GM19351 (cell line): ENCODE results near the gene IPO8.
A peak's percentile ranks its signal among the peaks of the same experiment; 100 is the strongest.
"Not testable (repeated sequence)": the region's sequence is repeated elsewhere in the genome, so short reads cannot be mapped to it uniquely, and the experiment has no call there.

ENCODE experiments used
- ATAC-seq: cut with Tn5 transposase; IDR thresholded peaks from one replicate; pipeline ENCODE4 v1.9.1; 2021; ENCODE audit warnings: mild to moderate bottlenecking, moderate library complexity; ENCODE audit not compliant: unreplicated experiment

The IPO8 gene

DNA sequence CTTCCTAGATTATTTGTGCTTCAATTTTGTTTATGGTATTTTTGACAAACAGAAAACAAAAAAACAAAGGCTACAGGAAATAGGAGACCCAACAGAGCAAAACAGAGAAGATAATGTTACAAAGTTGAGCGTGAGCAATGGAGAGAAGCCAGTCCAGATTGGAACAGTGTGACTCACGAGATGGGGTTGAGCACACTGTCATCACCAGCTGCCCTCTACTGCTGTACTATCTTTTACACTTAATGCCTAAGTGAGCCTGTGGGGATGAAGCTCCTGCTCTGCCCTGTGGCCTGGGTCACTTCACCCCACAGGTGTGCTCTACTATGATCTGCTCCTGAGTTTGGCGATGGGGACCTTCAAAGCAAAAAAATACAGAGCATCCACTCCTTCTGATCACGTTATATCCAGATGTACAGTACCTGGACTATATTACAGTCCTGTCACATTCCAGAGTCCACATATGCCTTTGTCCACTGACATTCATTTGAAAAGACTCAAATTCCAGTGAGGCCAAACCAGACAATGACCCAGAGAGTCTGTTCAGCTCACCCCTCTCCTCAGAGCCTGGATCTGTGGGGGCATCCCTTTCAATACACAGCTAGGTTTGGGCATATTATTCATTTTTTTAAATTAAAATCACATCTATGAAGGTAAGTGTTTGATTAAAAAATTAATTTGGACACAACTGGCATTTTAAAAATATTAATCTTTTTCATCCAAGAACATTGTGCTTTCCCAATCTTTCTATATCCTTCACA, 4.4 kb downstream of the IPO8 start:
- ATAC-seq = no peak

DNA sequence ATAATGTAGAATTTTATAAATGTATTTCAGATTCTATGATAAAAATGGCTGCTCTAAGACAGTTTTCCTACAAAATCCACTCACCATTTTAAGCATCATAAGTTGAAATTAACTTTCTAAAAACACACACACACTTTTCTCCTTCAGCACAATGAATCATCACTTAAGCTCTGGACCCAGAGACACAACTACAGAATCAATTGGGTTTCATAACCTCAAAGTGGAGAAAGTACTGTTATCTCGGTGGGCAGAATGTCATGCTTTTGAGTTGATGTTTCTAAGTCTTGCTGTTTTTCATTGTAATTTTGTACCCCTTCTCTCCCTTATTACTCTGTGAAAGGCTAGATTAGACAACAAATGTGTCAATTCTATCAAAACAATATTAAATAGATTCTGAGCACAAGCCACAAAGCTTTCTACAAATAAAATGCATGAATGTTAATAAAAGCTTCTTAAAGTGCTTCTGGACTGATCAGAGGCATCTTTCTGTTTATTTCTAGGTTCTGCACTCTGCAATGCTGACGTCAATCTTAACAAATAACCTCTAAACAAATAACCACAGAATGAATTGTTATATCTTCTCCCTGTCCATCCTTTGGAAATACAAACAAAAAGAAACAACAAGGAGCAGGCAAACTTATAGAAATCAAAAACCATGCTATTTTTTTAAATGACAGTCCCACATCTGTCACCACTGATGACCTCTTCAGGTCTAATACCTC, 8.2 kb downstream of the IPO8 start:
- no peak for ATAC-seq

DNA sequence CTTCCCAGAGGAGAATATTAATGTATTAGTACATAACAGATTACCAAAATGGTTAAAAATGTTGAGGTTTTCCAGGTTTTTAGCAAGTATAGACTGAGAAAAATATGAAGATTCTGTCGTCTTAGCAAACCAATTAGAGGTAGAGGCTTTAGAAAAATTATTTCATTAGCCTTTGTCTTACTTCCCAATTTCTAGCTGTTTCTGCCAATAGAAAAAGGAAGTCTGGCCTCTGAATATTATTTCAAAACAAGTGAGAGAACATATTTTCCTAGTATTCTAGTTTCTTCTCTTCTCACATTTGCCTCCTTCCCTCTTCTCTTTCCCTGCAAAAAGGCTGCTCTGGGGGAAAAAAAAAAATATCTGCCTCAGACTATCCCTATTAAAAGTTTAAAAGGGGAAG, 16.4 kb downstream of the IPO8 start:
- ATAC-seq = no peak

DNA sequence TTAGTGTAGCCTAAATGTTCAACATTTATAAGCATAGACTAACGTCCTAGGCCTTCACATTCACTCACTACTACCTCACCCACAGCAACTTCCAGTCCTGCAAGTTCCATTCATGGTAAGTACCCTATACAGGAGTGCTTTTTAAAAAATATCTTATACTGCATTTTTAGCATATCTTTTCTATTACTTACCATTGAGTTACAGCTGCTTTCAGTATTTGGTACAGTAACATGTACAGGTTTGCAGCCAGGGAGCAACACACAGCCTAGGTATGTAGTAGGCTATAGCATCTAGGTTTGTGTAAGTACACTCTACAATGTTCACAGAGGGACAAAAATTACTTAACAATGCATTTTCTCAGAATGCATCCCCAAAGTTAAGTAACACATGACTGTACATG, 17.4 kb downstream of the IPO8 start:
- no peak for ATAC-seq

DNA sequence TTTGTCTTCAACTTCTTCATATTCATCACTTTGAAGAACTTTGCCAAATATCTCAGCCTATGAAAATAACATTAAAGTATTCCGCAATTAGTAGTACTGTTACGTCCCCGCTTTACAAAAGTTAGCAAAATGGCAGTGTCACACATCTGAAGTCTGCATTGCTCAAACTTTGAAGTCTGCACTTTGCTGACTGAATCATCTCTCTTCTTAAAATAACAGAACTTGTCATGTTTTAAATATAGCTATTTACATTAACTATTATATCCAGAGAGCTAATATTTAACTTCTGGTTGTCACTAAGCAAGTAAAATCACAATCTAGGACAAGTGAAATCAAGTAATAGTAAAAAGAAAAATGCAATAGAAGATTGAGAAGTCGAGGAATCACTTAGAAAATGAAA, 34.5 kb downstream of the IPO8 start:
- no peak for ATAC-seq

DNA sequence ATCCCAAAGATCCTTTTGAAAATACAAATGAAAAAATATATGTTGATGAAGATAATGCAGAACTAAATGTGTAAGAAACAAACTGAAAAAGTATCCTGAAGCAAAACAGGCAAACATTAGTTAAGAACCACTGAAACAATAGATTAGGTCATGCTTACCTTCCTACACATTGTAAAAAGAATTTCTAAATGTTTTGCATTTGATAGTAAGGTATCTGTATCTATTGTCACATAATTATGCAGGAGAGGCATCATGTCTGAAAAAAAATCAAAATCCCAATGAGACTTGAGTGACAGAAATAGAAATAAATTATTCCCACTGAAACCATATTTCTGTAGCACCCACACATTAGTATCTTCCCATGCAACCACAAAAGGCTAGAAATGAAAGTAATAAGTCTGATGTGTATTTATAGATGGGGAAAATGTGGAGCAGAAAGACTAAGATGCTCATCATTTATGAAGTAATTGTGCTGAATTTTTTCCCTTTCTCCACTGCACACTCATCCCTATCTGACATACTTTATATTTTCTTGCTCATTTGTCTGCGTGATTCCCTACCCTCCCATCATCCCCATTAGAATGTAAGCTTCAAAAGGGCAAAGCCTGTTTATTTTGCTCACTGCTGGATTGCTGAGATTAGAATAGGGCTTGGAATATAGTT, 43.5 kb downstream of the IPO8 start:
- ATAC-seq = no peak

DNA sequence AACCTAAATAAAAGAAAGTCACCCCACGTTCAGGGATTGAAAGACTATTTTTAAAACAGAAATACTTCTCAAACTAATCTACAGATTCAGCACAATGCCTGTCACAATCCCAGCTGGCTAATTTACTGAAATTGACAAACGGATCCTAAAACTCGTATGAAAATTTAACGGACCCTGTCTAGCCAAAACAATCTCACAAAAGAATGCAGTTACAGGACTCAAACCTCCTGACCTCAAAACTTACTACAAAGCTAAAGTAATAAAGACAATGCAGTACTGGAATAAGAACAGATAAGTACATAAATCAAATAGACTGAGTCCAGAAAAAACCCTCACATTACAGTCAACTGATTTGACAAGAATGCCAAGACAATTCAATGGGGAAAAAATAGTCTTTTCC, 48.8 kb downstream of the IPO8 start:
- no peak for ATAC-seq

DNA sequence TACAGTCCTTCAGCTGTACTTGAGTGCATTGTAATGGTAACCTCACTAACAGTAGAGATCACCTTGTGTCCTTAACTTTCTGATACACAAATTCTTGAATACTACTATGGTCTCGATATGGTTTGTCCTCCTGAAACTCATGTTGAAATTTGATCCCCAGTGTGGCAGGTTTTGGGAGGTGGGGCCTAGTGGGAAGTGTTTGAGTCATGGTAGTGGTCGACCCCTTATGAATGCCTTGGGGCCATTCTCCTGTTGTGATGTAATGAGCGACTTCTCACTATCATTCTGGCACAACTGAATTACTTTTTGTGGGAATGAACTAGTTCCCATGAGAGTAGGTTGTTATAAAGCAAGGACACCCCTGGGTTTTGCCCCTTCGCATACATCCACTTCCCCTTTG, 52.3 kb downstream of the IPO8 start:
- no peak for ATAC-seq

DNA sequence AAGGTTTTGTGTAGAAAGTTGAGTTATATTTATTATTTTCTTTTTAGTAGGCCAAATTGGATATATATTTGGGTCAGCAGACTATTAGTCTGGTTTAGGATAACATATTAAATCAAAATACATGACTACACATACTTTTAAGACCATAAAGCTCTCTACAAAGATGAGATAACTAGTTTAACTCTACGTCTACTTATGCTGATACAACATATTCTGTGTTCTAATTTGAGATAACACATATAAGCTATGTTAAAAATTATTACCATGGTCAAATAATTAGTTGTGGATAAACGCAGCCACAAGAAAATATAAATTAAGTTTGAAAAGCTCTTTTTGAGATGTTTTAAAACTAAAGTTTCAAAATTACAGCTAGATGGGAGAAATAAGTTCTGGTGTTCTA, 55.3 kb downstream of the IPO8 start:
- ATAC-seq = no peak

DNA sequence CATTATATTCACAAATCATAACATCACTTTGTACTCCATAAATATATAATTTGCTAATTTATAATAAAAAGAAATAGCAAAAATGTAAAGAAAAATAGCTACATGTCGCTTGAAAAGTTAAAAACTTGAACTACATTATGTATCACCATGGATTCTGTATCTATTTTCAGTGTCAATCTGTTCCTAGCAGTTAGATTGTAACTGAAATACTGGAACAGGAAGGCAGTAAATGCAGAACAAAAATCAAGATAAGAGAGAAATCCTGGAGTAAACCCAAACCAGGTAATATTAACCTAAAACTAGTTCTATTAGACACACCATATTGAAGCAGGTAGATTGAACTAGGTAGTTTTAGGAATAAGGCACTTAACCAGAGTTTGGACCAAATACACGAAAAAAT, 60.3 kb downstream of the IPO8 start:
- no peak for ATAC-seq

DNA sequence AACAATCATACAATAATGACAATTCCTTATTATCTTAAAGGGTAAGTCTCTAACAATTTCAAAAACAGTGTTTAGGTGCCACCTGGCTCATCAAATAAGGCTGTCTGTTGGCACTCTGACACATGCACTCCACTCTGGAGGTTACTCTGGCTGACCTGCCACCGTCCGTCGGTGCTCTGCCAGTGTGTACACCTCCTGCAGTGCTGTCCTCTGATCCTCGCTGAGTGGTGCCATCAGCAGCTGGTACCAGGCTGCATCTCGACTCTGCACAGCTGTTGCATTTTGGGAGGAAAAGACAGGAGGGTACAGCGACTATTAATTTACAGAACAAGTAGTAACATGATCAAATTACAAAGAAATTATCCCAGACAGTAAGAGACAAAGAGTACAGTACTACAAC, 63.9 kb downstream of the IPO8 start:
- ATAC-seq = no peak

DNA sequence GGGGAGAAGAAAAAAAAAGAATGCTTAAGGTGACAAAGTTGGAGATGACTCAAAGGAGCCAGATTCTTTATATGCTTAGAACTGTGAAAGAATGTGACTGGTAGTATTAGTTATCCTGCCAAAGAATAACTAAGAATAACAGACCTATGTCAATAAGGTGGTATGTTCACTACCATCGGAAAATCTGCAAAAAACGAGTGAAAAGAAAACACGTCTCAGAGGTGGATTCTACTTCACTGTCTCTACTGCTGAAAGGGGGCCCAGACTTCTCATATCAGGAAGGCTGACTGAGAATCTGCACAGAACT, 64.7 kb downstream of the IPO8 start:
- no peak for ATAC-seq

DNA sequence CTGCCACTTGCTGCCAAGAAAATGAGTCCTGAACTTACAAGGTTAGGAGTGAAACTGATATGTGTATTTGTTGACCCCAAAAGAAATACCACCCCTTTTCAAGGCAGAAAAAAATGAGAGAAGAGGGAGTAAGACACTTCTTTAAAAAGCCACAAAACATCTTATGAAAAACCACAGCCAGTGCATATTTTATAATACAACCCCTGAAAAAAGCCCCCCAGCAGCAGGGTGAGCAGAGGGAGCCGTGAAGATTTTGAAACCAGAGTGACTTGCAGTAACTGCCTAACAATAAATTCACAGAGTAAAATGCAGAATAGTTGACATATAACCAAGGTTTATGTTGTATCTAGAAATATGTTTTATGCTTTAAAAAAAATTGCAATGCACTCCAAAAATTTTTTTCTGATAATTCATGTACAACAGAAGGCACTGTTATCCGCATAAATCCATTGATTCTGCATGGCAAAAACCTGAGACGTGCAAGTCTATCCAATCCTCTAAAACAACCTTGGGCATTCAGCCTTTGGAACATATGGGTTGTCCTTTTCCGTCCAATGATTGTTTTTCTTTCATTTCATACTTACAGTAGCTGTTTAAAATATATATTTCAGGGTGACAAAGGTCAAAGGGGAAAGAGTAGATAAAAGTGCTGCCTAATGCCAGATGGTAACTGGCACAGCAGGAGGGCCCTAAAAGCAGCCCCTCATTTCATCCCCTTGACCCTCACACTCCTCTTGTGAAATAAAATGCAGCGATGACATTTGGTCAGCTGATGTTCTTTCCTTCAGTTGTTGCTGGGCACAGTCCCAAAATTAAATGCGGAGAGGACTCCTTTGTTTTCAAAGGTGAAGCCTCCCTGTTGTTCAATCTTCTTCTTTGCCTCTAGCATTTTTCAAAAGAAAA, 65.3 kb downstream of the IPO8 start:
- no peak for ATAC-seq

DNA sequence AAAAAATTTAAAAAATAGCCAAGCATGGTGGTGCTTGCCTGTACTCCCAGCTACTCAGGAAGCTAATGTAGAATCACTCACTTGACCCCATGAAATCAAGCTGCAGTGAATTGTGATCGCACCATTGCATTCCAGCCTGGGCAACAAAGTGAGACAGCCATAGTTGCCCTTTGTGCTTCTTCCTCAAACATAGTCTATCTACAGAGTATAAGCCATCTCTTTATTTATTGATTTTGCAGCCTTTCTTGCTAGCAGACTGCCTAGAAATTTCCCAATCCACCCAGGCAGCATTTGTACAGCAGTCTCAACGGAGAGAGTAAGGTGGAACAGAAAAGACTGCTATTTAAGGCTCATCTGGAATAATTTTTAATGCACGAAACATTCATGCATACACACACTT, 68.8 kb downstream of the IPO8 start:
- ATAC-seq = no peak

DNA sequence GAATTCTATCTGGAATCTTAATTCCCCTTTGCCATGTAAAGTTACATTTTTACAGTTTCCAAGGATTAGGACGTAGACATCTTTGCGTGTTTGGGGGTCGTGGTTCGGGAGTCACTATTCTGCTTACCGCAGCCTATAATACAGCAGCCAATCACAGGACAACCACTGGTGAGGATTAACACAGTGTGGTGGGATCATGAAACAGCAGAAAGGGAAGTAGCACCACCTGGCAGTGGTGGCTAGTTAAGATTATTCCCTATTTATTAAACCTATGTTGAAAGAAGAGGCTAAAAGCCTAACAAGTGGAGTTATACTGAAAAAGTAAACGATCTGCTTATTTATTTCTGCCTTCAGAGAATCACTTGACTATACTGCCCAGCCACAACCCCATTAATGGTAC, 71.7 kb downstream of the IPO8 start:
- ATAC-seq = no peak

DNA sequence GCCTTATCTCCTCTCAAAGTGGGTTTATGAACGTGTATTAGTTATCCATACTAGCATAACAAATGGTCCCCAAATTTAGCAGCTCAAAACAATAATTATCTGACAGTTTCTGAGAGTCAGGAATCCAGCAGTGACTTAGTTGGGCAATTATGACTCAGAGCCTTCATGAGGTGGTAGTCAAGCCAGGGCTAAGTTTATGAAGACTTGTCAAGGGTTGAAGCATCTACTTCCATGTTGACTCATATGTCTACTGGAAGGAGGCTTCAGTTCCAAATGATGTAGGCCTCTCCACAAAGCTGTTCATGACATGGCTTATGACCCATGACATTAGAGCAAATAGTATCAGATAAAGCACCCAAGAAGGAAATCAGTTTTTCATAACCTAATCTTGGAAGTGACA, 73.2 kb downstream of the IPO8 start:
- peak; percentile 94 for ATAC-seq

DNA sequence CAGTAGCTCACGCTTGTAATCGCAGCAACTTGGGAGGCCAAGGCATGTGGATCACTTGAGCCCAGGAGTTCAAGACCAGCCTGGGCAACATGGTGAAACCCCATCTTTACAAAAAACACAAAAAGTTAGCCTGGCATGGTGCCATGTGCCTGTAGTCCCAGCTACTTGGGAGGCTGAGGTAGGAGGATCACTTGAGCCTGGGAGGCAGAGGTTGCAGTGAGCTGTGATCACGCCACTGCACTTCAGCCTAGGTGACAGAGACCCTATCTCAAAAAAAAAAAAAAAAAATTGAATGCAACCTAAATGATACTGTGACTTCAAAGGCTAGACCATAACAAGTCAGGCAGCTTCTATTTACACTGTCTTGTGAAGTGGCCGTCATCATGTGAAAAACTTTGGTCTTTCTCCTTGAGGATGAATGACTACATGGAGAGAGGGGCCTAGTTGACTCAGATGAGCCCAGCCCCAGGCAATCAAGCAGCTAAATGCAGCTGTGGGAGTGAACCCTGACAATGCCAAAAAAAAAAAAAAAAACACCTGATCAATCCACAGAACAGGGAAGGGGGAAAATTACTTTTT, 73.9 kb downstream of the IPO8 start:
- not testable (repeated sequence) for ATAC-seq

DNA sequence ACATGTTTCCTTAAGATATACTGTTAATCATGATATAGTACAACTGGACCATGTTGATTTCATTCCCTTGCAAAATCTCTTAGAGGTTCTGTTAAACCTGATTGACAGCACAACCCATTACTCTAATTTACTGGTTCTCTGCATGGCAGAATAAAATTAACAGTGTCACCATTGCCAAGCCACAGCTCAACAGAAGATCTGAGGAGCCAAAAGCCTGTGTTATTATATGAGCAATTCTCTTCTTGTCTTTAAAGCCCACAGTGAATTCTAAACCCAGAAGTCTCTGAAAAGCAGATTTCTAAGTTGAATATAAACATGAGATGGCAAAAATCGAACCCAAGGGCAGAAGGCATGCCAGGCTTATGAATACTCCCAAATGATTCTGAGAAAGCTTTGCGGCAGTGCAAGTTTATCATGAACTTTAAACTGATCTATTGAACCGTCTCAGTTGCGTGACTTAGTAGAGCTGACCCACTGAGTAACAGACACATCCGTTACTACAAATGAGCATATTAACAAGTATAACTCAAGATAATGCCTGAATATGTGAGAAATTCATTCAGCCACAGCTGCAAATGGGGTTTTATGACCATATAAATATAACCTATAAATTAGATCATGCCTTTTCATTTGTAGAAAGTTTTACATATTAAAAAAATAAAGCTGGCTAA, 78.2 kb downstream of the IPO8 start:
- ATAC-seq = no peak

DNA sequence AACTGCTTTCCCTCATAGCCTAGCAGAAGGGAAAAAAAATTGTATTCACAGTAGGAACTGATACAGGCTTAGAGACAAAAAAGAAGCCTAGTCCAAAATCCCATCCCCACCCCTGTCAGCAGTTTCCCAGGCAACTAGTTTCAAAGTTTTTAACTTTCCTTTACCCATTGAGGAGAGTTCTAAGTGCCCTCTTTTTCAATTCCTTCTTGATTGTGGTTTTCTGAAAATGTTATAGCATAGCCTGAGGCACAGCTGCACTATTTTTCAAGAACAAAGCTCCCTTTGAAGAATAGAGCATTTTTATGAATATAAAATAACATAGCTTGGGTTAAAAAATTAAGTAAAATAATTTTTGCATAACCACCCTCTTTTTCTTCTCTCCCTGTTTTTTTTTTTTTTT, 81.6 kb downstream of the IPO8 start:
- ATAC-seq = no peak

DNA sequence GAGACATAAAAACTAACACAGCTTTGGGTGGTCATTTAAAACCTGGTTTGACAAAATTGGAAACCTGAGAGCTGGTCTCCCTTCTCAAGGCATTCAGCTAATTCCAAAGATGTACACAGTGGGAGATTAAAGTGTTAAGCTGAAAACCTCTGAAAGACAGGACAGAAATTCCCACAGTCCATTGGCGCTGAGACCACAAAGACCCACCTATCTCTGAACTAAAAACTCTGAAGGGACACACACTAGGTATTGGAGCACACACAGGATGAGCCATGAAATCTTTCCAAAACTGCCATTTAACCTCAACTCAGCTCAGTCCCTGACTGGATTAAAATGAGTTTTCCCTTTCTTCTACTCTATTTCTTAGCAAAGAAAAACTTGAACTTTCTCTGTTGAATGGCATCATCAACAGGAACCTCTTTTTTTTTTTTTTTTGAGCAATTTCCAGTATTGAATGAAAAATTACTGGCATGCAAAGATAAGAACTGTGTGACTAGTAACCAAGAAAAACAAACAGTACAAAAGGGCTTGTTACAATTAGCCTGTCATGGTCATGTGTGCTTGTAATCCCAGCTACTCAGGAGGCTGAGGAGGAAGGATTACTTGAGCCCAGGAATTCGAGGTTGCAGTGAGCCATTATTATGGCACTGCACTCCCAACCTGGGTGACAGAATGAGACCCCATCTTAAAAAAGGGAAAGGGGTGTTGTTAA, 82.4 kb downstream of the IPO8 start:
- no peak for ATAC-seq
